GM21619 (cell line): Measurements from ENCODE around the gene NFIB.

Experiments used
- ATAC-seq: cut with Tn5 transposase; IDR thresholded peaks from one replicate; pipeline ENCODE4 v1.9.1; 2021; ENCODE audit not compliant: unreplicated experiment

NFIB gene

GRCh38 chr9:14281136-14281795 lies 32.7 kb downstream of the NFIB start:
- ATAC-seq, result no peak

GRCh38 chr9:14279671-14280070 lies 34.3 kb downstream of the NFIB start:
- ATAC-seq, result no peak

- no peak for ATAC-seq
Observed at GRCh38 chr9:14278291-14278721, 35.6 kb downstream of the NFIB start.

- no peak for ATAC-seq
Observed at GRCh38 chr9:14277761-14278160, 36.2 kb downstream of the NFIB start.

- ATAC-seq, result no peak
Observed at GRCh38 chr9:14277244-14277643, 36.7 kb downstream of the NFIB start.

- ATAC-seq, result no peak
Observed at GRCh38 chr9:14275331-14275730, 38.6 kb downstream of the NFIB start.

GRCh38 chr9:14273696-14274121 lies 40.2 kb downstream of the NFIB start:
- no peak for ATAC-seq

GRCh38 chr9:14272927-14273528 lies 40.9 kb downstream of the NFIB start:
- ATAC-seq, result no peak

- no peak for ATAC-seq
Observed at GRCh38 chr9:14271093-14271673, 42.8 kb downstream of the NFIB start.

GRCh38 chr9:14270358-14271092 lies 43.4 kb downstream of the NFIB start:
- no peak for ATAC-seq

- ATAC-seq, result no peak
Observed at GRCh38 chr9:14269916-14270315, 44.0 kb downstream of the NFIB start.

GRCh38 chr9:14263707-14264483 lies 50.0 kb downstream of the NFIB start:
- no peak for ATAC-seq

GRCh38 chr9:14262827-14263226 lies 51.1 kb downstream of the NFIB start:
- ATAC-seq, result no peak

GRCh38 chr9:14261616-14262015 lies 52.3 kb downstream of the NFIB start:
- ATAC-seq, result no peak

- no peak for ATAC-seq
Observed at GRCh38 chr9:14260101-14260500, 53.8 kb downstream of the NFIB start.

- no peak for ATAC-seq
Observed at GRCh38 chr9:14258660-14259239, 55.2 kb downstream of the NFIB start.

GRCh38 chr9:14258156-14258555 lies 55.8 kb downstream of the NFIB start:
- ATAC-seq, result no peak

- ATAC-seq, result no peak
Observed at GRCh38 chr9:14256588-14256987, 57.4 kb downstream of the NFIB start.

GRCh38 chr9:14251154-14252071 lies 62.5 kb downstream of the NFIB start:
- no peak for ATAC-seq

GRCh38 chr9:14250794-14251153 lies 63.2 kb downstream of the NFIB start:
- no peak for ATAC-seq
